Kidney (tissue), 14 donors: ENCODE results near the gene IQGAP3. TPM values are rescaled to one million over a fixed set of nuclear protein-coding genes. Genes with fewer than 3 reads are reported as not detected.

Experiments used
- DNase-seq, 5 donors: peaks; one replicate each; pipeline ENCODE4 v3.0.0-alpha.2; 2013 to 2020
- FAIRE-seq: peaks from 2 replicates; lab custom pipeline; 2012; peaks lifted over from hg19 to GRCh38; lab: Jason Lieb, UNC
- H3K27ac ChIP-seq, 2 donors: one replicate each; pipeline ENCODE4 v1.7.0; 2013; ENCODE audit warnings: low read depth in 2 of 2, low read length in 2 of 2, inconsistent platforms in 1 of 2
- H3K27me3 ChIP-seq: one replicate; pipeline ENCODE4 v1.7.1; 2013; ENCODE audit warnings: low read length, inconsistent platforms; ENCODE audit not compliant: control insufficient read depth, insufficient read depth
- H3K36me3 ChIP-seq, 3 donors: one replicate each; pipeline versions ENCODE4 v1.7.0 to v1.7.1; 2013; ENCODE audit warnings: low read length in 3 of 3, control low read depth in 1 of 3, inconsistent platforms in 1 of 3; ENCODE audit not compliant: insufficient read depth in 3 of 3, control insufficient read depth in 2 of 3
- H3K4me1 ChIP-seq, 3 donors: one replicate each; pipeline versions ENCODE4 v1.7.0 to v1.7.1; 2013; ENCODE audit warnings: low read length in 3 of 3, inconsistent platforms in 1 of 3, low read depth in 1 of 3; ENCODE audit not compliant: control insufficient read depth in 2 of 3, insufficient read depth in 2 of 3
- H3K4me3 ChIP-seq, 3 donors: one replicate each; pipeline versions ENCODE4 v1.7.0 to v1.8.1; 2013; ENCODE audit warnings: low read length in 3 of 3, control low read depth in 1 of 3, inconsistent platforms in 1 of 3
- H3K9ac ChIP-seq, 3 donors: one replicate each; pipeline versions ENCODE4 v1.7.0 to v1.7.1; 2013; ENCODE audit warnings: low read length in 3 of 3, control low read depth in 1 of 3, inconsistent platforms in 1 of 3
- H3K9me3 ChIP-seq, 3 donors: one replicate each; pipeline versions ENCODE4 v1.7.0 to v1.7.1; 2013; ENCODE audit warnings: low read length in 3 of 3, control low read depth in 1 of 3, inconsistent platforms in 1 of 3; ENCODE audit not compliant: control insufficient read depth in 2 of 3, insufficient read depth in 1 of 3
- intact Hi-C: fragments of 100-400 bp; cut with DNase I; formaldehyde crosslinking; loops from one replicate; pipeline ENCODE4 v1.11.1; 2022
- polyA plus RNA-seq: library from polyadenylated mRNA; stranded (reverse); fragments of 350-450 nt; fragmentation: Illumina TruSeq; extraction: RNeasy Lipid Tissue Mini Kit (QIAGEN cat#74804); gene quantifications from one replicate; pipeline ENCODE4 v1.2.3, GENCODE V29; 2014; ENCODE audit warnings: low read depth, low replicate concordance; ENCODE audit not compliant: insufficient read depth
- total RNA-seq: library from RNA; stranded (reverse); fragmentation: NEBNext Ultra II Directional; extraction: Animal tissue kit (Norgen Biotek cat#: 25700); gene quantifications from one replicate; pipeline ENCODE4 v1.2.1, GENCODE V29; 2021
- TF ChIP-seq, protein P1 (sequence below): IDR thresholded peaks from 3 replicates; pipeline ENCODE4 v1.5.1; 2012; ENCODE audit warnings: mild to moderate bottlenecking, moderate library complexity, borderline replicate concordance; ENCODE audit not compliant: insufficient read depth; ENCODE audit errors: extremely low read depth
- donor health status: control.
- donor health status: control.
- donor health status: control.
- donor health status: control.
- donor health status: control.
- donor health status: DM: yes; HTN: yes; CAD: no.
- donor health status: Normal renal cell carcinoma (clear cell type).

IQGAP3 gene
- total and polyA plus RNA-seq, 2 donors from 2014 or later = 0.13 to 1.7 TPM

DNA sequence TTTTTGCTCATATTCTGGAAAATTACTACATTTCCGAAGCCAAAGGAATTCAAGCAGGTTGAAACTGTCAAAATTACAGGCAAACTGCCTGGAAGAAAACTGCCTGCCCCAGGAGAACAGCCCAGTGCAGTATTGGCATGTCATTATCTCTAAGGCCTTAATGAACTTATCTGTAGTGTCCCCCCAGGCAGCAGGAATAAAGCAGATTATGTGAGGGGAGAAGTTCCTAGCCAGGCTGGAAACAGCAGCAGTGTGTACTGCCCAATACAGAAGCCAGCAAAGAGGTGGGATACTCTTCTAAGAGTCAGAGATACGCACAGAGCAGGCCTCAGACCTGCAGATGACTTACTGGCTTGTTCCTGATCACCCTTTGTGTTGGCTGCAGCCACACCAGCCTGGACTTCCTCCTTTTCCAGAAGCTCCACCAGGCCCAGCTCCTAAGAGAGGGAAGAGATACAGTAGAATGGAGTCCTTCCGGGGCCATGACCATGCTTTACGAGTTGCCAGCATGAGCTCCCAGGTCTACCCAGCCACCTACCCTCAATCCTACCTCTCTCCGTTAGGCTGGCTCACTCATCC, 11.7 kb downstream of the IQGAP3 start:
- no peaks in the 10 kb centered on the region for H3K9me3 ChIP-seq
- H3K36me3 ChIP-seq = no peaks in the 10 kb centered on the region
- TF ChIP-seq, protein P1, sequence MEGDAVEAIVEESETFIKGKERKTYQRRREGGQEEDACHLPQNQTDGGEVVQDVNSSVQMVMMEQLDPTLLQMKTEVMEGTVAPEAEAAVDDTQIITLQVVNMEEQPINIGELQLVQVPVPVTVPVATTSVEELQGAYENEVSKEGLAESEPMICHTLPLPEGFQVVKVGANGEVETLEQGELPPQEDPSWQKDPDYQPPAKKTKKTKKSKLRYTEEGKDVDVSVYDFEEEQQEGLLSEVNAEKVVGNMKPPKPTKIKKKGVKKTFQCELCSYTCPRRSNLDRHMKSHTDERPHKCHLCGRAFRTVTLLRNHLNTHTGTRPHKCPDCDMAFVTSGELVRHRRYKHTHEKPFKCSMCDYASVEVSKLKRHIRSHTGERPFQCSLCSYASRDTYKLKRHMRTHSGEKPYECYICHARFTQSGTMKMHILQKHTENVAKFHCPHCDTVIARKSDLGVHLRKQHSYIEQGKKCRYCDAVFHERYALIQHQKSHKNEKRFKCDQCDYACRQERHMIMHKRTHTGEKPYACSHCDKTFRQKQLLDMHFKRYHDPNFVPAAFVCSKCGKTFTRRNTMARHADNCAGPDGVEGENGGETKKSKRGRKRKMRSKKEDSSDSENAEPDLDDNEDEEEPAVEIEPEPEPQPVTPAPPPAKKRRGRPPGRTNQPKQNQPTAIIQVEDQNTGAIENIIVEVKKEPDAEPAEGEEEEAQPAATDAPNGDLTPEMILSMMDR = no peak
- no peak for FAIRE-seq
- no peak overlapping the region for H3K4me3 ChIP-seq
- no peaks in the 10 kb centered on the region for H3K4me1 ChIP-seq
- no peaks in the 10 kb centered on the region for H3K27me3 ChIP-seq
- no peak for DNase-seq
- no peak overlapping the region for H3K27ac ChIP-seq
- H3K9ac ChIP-seq = no peak overlapping the region
- intact Hi-C loops = no loop called here

- H3K9ac ChIP-seq = no peak overlapping the region
- DNase-seq (no peak), FAIRE-seq (no peak)
- H3K4me1 ChIP-seq = no peaks in the 10 kb centered on the region
- H3K36me3 ChIP-seq = no peaks in the 10 kb centered on the region
- H3K27ac ChIP-seq = no peak overlapping the region
- intact Hi-C loops = no loop called here
- no peaks in the 10 kb centered on the region for H3K9me3 ChIP-seq
- TF ChIP-seq, protein P1 = no peak
- no peaks in the 10 kb centered on the region for H3K27me3 ChIP-seq
- H3K4me3 ChIP-seq = no peak overlapping the region
These were observed 12.5 kb downstream of the IQGAP3 start for GRCh38 chr1:156559797-156560385.

DNA sequence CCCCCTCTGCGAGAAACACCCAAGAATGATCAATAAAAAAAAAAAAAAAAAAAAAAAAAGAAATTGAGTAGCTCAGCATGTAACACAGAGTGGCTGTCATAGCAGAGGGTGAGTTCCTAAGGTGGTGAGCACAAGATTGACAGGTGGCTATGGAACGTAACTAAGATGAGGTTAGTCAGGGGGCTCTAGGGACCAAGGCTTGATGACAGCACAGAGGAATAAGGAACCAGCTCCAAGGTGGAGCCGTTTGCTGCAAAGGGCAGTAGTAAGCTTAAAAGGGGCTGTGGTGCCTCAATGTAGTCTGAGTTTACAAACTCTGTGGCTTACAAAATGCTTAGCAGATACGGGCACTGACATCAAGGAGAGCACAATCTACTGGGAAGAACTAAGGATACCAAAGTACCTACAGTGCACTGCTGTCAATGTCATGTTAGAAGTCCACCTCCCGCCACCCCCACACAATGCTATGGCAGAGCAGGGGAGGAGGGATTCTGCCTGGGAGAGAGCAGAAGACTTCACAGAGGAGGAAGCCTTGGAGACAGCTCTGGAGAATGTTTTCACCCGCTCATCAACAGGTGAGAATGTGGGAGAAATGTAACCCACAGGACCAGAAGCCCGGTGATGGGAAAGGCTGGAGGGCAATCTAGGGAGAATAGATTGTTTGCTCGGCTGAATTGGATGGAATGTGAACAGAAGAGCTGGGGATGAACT, 13.1 kb downstream of the IQGAP3 start:
- Histone ChIP-seq H3K36me3 (no peaks in the 10 kb centered on the region), H3K4me3 (no peak overlapping the region), H3K9ac (no peak overlapping the region), H3K9me3 (no peaks in the 10 kb centered on the region), H3K27ac (no peak overlapping the region), H3K27me3 (no peaks in the 10 kb centered on the region), H3K4me1 (no peaks in the 10 kb centered on the region)
- TF ChIP-seq, protein P1 = no peak
- intact Hi-C loops = no loop called here
- DNase-seq (no peak), FAIRE-seq (no peak)
